ENCODE data around the gene PPM1H.

PPM1H gene

DNA sequence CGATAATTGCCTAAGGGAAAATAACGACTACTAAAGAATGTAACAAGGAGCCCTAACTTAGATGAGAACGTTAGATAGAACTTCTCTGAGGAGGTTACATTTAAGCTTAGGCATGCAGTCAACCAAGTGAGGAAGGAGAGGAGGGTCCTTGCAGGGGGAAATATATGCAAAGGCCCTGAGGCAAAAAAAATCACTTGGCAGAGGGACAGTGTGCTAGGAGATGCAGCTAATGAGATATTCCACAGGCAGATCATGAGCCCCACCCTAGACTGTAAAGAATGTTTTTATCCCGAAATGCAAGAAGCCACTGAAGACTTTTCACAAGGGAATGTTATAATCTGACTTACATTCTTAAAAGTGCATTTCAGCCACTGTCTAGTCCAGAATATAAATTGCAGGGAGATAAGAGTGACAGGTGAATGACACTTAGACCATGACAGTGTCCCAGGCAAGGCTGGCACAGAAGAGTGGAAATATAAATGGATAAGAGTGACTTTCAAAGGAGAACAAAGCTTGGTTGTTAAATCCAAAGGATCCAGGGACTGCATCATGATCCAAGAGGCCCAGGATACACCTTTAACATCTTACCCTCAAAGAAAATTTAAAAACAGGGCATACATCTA, 61.0 kb downstream of the PPM1H start:
- no peak for DNase-seq

DNA sequence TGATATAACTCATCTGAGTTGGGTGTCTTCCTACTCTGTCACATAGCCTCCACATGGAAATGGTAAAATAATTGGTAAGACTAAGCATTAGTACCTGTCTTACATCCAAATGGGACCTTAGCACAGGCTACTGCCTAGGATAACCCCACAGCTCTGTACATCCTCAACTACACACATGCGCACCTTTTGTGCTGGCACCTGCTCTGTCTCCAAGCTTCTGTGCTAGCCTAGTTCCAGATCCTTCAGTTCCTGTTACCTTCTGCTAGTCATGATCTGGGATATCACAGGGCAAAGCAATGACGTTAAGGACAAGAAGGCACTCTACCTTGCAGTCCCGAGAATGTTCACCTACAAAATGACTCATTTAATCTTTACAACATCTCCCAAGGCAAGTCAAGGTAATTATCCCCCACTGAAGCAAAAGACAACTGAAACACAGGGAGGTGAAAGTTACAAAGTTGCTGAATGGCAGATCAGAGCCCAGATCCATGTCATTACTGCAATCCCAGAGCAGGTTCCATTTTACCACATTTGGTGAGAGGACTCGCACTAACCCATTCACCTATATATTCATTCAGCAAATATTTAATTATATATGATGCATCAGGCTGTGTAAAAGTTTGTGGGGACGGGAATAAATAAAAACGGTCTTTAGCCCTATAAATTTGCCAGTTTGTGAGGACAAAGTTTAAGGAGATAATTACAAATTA, 61.7 kb downstream of the PPM1H start:
- DNase-seq: no peak

DNA sequence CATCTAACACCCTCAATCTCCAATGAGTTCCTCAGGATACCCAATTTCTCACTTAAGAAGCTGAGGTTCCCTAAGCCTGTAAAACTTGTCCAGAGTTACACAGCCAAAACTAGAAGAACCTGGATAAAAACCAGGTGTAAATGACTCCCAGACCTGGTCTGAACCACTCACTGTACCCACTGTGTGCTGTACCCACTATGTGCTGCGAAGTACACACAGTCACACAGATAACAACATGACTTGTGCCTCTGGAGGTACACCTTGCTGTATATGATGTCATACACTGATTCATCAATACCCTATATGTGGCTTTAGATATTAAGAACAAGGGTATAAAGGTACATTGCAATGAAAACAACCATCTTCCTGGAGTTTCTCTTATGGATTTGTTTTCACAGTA, 66.1 kb downstream of the PPM1H start:
- DNase-seq: no peak

DNA sequence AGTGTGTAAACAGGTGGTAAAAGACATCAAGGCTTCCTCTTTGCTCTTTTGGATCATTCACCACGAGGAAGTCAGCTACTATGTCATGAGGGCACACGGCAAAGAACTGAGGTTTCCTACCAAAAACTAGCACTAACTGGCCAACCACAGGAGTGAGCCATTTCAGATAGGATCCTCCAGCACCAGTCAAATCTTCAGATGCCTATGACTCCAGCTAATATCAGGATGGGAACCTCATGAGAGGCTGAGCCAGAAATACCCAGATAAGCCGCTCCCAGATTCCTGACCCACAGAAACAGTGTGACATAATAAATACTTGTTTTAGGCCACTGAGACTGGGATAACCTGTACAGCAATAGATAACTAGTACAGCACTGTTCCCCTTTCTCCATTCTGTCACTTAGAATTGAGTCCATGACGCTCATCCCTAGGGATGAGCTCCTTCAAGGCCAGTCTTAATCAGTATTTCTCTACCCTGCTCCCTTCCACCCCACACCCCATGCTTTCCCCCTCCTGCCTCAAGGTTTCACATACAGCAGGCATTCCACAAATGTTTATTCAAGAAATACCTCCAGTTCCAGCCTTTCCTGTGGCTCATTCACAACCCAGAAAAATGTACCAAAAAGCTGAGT, 68.4 kb downstream of the PPM1H start:
- DNase-seq: no peak

DNA sequence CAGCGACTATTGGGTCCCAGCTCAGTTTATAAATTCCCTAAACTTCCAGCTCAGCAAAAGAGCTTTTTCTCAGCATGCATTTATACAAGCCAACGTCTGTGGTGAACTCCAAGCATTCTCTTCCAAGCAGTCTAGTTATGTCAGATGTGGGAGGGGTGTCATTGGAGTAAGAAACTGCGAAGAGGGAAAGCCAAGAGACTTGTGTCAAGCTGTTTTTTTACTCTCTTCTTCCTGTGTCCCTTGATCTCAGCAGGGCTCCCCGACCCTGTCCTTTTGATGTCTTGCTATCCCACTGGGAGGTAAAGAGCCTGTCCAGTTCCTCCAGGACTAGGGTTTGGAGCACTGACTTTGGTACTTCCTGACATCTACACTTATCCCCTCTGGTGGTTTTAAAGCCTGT, 69.0 kb downstream of the PPM1H start:
- DNase-seq: no peak

DNA sequence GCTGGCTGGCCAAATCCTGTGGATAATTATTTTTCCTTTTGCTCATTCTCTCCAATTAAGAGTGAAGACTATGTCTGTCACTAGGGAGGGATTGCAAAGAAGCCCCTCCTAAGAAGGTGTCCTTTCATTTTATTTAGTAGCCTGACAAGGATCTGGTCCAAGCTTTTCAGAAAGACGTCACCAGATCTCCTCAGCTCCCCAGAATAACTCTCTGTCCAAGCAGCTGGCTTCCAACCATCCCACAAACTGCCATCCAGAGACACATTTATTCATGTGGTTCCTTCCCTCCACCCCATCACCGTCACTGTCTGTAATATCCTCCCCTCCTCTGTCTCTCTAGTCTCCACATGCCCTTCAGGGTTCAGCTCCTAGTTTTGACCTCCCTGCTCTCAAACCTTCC, 69.9 kb downstream of the PPM1H start:
- peak in 14 of 56 donors; percentile 3 to 42 (median 14) for DNase-seq

DNA sequence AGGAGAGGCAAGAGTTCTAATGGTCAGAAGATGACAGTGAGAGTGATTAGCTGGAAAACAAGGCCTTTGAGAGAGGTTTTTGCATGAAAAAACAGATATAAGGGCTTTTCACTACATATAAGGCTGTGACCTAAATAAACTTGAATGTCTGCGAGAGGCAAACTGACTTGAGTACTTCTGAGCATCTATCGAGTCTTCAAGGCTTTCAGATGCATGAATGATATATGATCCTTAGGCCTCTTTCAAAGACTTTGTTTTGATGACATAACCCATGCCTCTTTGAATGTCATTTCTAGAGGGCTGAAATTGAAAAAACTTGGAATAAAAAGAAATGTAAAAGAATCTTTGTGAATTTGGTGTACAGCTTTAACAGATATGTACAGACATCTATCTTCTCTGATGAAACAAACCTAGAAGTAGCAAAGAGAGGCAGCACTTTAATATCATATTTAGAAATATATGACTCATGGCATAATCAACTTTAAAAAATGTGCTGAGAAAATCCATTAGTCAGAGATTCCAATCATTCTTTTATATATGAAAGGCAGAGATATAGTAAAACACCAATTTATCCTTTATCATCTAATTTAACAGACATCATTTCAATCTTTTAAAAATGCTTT, 72.6 kb downstream of the PPM1H start:
- no peak for DNase-seq

DNA sequence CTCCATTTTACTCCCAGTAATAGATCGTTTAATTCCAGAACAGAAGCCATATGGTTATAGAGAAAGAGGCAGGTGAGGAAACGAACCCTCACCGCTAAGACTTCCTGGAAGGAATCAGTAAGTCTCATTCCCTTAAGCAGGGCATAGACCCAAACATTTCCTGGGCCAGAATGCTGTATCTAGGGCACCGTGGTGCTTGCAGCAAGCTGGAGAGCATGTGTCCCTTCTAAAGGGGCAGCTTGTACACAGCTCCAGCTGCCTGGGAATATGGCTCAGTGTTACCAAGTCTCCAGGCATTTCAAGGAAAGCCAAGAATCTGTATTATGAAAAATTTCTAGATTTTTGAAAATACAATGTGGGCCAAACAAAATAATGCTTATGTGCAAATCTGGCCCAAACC, 73.4 kb downstream of the PPM1H start:
- peak in 11 of 56 donors; percentile 3 to 47 (median 17) for DNase-seq

DNA sequence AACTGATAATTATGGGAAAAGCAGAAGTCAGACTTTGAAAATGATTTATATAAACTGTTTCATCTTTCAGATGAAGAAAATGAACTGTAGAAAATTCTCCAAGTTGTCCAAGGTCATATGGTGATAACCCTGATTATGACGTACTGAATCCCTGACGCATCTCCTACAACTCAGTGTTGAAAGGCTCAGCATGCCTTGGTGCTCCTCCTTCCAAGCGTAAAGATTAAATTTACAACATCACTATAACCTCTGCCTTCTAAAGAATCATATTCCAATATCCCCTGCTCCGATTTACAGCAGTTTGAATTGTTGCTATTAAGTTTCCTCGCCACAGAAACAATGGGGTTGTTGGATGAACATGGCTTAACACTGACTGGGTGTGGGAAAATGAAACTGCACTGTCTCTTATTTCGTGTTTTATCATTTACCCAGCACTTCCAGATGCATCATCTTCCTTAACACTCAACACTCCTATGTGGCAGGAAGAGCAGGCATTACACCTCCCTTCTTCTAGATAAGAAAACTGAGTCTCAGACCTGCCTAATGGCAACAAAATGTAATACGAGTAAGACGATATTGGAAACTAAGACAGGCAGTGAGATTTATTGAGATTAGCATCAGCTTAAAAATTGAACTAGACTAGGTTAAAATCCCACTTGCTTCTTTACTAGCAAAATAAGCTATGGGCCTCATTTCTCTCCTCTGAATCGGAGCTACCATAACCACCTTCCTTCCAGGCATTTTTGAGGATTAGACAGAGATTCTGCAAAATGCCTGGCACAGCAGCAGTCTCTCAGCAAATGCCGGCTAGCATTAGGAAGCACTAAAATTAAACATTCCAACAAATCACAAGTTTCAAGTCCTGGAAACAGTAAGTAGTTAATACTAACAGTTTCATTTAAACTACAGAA, 74.2 kb downstream of the PPM1H start:
- no peak for DNase-seq

DNA sequence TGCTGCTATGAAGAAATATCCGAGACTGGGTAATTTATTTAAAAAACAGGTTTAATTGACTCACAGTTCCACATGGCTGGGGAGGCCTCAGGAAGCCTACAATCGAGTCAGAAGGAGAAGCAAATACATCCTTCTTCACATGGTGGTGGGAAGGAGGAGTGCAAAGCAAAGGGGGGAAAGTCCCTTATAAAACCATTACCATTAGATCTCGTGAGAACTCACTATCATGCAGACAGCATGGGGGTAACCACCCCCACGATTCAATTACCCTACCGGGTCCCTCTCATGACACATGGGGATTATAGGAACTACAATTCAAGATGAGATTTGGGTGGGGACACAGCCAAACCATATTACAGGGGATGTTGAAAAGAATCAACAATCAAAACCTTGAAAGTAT, 74.9 kb downstream of the PPM1H start:
- DNase-seq: no peak

DNA sequence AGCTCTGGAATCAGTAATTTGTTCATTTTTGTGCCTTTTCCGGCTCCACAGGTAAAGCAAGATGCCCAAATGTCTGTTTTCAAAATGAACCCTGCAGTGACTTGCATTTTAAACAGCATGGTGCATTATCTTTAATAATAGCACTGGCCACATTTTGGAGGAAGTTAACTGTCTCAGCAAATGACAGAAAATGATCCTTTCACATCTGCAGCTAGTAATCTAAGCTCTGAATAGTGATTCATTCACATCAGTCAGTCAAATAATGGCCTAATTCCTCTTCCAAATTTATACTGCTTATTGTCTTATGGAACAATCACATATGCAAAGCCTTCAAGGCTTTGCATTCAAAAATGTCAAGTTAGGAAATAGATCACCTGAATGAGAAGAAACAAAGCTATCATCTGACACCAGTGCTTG, 75.6 kb downstream of the PPM1H start:
- no peak for DNase-seq

DNA sequence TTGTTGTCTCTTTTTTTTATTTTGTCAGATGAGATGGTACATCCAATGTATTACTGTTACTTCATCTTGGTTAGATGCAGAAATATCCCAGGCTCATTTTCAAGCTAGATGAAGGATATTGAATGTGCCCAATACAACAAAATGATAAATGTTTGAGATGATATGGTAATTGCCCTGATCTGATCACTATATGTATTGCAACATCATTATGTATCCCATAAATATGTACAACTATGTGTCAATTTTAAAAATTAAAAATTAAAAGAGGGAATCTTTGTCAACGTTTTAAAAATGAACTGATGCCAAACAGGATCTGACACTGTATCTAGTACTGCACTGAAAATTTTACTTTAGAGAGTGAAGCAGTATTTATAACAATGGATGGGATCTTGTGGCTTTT, 78.5 kb downstream of the PPM1H start:
- no peak for DNase-seq

DNA sequence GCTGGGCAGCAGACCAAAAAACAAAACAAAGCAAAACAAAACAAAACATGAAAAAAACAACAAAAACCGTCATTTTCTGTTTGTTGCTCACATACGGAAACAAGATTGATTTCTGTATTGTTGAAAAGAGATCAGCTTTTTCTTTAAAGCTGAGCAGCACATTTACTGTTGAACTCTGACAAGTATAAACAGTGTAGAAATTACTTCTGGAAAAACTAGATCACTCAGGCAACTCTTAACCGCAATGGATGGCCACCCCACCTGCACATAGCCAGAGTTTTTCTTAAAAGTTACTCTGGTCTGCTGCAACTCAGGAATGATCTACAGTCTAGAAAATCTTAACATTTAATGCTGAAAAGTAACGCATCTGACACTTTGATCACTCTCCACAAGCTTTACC, 80.9 kb downstream of the PPM1H start:
- no peak for DNase-seq

DNA sequence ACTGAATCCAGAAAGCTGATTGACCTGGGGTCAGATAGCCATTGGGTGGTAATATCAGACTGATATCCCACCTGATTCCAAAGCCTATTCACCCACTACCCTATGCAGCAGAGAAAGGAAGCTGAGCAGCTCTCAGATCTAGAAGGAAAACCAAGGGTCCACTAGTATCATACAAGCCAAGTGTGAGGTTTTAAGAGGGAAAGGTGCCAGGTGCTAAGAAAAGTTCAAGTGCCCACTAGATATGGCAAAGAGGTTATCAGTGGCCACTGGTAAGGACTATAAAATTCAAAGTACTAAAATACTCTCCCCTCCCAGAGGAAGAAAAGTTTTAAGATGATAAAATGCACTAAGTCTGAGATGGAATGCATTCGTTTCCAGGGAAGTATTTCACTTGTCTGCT, 85.6 kb downstream of the PPM1H start:
- no peak for DNase-seq

DNA sequence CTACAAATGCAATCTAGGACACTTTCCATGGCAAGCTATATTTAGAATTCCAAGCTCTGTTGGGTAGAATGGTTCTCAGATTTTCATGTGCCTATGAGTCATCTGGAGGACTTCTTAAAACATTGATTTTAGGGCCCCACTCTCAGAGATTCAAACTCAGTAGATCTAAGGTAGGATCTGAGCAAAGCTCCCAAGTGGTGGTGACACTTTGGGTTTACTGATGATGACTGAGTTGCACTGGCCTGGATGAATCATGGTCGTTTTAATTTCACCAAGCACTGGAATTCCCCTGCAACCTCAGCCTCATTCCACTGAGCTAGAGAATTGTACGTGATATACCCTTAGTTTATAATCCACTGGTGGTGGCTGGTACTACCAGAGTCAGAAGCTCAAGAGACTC, 86.5 kb downstream of the PPM1H start:
- no peak for DNase-seq

DNA sequence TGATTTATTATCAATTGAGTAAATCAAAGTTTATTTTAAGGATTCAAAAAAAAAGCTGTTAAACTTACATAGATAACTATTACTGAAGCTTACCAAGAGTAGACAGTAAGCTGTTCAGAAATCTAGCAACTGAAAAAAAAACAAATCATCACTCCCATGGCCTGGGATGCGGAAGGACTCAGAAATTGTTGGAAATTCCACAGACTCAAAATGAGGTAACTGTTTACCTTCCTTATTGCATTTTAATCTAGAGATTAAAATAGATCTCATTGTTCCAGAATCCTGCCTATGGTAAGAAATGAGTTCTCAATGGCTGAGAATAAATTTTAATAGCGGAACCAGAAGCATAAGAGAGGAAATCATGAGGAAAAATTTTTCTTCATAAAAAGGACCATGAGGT, 87.2 kb downstream of the PPM1H start:
- no peak for DNase-seq

DNA sequence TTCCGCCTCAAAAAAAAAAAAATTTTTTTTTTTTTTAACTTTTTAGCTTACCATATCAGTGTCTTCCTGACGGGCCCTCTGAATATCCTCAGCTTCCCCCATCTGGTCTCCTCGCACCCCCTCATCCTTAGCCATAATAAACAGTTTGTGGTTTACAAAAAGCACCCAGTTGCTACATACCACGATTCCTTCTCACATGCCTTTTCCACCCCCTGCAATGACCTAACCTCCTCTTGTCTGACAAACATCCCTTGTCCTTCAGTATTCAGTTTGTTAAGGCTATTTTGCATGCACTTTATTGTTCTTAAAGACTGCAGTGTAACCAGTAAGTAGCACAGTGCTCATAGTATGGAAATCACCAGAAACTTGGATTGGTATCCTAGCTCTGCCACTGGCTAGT, 88.5 kb downstream of the PPM1H start:
- no peak for DNase-seq

DNA sequence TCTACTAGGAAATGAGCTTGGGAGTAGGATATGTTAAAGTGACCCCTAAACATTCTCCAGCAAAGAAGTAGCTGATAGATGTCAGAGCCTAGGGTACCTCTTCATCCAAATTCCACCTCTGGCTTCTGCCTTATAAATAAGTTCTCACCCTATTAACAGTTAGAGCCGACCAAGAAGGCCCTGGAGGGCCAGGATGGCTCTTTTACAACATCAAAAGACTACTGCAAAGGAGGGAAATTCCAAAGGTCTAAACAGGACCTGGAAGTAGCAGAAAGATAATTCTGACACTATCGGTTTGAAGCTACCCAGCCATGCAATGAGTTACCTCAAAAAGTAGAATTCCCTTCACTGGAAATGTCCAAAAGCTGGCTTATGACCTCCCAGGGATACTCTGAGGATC, 90.0 kb downstream of the PPM1H start:
- DNase-seq: no peak

DNA sequence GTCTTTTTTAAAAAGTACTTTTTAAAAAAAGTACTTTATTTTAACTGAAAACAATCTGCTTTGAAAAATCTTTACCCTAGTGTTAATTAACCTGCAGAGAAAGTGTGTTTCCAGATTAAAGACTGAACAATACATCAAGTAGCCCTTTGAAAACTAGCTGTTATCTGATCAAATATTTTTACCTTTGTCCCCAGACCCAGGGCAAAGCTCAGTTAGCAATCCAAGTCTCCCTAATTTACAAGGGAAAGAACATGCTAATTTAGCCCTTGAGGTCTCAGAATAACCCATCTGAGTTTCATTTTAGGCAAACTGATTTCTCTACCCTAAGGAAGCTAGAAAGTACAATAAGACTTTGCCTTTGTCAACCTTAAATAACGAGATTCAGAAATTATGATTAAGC, 91.2 kb downstream of the PPM1H start:
- no peak for DNase-seq

DNA sequence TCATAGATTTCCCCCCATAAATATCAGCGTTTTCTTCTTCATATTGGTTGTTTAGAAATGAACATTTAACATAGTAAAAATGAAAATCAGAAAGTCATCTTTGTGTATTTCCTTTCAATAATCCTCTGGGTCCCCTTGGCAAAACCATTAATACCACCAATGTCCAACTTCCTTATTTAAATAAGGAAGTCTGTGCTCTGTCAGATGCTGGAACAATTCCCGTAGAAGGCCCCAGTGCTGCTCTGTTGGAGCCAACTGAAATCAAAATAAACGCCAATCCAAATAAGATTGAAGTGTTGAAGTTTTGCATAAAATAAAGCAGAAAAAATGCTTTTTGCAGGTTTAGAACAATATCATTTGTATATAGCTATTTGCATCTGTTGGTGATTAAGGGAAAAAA, 93.1 kb downstream of the PPM1H start:
- DNase-seq: peak in 1 of 56 donors; percentile 8

DNA sequence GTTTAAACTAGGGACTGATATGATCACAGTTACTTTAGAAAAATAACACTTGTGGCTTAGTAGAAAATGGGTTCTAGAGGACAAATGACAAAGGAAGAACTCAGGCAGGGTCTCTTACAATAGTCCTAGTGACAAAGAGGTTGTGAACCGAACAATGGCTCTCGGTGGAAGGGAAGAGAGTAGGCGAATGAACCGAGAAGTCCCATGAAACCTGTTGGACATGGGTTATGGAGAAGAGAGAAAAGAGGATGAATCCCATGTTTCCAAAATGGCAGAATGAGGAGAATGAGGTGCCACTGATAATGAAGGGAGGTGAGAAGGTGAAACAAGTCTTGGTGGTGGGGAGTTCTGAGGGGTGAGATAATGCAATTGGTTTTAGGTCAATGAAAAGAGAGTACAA, 94.1 kb downstream of the PPM1H start:
- no peak for DNase-seq
